Measurements from ENCODE around the gene TMEM37. TPM values are rescaled to one million over a fixed set of nuclear protein-coding genes. Genes with fewer than 3 reads are reported as not detected.

Gene TMEM37
- polyA plus RNA-seq, 1 donor, result 11.1 TPM

DNA sequence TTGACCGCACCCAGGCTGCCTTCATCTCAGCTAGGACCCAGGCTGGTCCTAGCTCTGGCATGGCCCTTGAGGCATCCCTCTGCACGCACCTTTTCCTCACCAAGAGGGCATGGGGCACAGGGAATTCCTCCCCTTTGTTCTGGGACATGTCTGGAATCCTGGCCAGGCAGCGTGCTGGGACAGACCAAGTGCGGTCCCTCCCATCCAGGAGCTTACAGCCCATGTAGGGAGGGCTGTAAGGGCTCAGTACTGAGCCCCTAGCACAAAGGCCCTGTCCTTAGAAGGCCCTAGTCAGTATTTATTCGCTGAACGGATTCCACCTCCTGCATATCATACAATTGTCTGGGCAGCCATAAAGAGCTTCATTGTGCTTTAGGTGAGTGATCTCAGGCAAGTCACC lies 3.0 kb downstream of the TMEM37 start:
- no peak for DNase-seq

DNA sequence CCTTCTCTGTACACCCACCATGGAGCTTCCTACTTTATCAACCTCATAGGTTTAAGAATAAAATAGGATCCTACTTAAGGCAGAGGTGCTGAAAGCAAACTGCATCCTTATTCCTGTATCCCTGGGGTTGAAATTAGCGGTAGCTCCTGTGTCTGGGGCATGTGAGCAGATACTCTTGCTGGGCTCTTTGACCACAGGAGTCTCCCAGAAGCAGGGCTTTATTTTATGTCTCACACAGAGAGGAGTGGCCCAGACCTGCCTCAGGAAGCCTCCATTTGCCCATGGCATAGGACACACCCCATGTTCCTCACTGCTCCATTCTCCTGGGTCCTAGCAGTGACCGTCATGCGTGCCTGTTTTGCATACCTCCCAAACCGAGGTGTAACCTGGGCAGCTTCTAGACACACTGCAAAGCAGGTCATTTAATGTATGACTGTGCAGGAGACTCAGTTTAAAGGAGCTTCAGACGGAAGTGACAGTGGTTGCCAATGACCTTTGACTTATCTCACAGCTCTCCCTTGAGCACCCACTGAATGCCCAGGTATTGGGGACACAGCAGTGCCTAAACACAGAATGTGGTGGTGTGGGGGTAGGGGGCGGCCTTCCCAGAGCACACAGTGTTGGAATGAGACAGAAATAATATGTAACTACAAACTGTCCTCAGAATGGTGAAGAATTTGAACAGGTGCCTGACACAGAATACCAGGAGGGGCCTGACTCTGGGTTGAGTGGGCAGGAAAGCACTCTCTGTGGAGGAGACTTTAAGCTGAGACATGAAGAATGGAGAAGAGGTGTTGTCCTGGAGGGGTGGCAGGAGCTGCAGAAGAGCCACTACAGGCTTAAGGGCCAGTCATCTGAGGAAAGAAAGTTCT lies 3.7 kb downstream of the TMEM37 start:
- DNase-seq, result no peak

DNA sequence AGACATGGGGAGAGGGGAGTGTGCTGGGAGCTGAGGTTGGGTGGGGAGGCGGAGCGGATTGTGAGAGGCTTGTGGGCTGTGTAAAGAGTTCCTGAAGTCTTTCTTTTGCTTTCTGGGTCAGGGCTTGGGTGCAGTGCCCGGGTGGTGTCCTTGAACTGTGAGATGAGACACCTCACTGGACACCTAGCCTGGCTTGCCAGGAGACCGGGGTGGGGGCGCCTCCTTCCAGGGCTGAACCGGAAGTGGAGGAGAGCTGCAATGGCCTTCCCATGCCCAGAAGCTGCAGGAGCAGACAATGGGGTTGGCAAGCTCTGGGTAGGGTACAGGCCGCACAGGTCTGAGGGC lies 4.3 kb downstream of the TMEM37 start:
- DNase-seq, result no peak

DNA sequence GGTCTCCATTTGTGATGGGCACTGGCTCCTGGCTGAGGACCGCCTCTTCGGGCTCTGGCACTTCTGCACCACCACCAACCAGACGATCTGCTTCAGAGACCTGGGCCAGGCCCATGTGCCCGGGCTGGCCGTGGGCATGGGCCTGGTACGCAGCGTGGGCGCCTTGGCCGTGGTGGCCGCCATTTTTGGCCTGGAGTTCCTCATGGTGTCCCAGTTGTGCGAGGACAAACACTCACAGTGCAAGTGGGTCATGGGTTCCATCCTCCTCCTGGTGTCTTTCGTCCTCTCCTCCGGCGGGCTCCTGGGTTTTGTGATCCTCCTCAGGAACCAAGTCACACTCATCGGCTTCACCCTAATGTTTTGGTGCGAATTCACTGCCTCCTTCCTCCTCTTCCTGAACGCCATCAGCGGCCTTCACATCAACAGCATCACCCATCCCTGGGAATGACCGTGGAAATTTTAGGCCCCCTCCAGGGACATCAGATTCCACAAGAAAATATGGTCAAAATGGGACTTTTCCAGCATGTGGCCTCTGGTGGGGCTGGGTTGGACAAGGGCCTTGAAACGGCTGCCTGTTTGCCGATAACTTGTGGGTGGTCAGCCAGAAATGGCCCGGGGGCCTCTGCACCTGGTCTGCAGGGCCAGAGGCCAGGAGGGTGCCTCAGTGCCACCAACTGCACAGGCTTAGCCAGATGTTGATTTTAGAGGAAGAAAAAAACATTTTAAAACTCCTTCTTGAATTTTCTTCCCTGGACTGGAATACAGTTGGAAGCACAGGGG lies 5.5 kb downstream of the TMEM37 start:
- DNase-seq, result no peak

DNA sequence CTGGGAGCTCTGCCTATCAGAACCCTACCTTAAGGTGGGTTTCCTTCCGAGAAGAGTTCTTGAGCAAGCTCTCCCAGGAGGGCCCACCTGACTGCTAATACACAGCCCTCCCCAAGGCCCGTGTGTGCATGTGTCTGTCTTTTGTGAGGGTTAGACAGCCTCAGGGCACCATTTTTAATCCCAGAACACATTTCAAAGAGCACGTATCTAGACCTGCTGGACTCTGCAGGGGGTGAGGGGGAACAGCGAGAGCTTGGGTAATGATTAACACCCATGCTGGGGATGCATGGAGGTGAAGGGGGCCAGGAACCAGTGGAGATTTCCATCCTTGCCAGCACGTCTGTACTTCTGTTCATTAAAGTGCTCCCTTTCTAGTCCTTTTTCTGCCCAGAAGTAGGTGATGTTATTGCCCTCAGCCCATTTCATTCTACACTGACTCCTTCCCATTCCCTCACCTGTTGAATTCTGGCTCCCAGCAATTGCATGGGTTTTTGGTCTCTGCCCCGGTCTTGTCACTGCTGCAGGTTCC lies 6.5 kb downstream of the TMEM37 start:
- DNase-seq, result no peak

DNA sequence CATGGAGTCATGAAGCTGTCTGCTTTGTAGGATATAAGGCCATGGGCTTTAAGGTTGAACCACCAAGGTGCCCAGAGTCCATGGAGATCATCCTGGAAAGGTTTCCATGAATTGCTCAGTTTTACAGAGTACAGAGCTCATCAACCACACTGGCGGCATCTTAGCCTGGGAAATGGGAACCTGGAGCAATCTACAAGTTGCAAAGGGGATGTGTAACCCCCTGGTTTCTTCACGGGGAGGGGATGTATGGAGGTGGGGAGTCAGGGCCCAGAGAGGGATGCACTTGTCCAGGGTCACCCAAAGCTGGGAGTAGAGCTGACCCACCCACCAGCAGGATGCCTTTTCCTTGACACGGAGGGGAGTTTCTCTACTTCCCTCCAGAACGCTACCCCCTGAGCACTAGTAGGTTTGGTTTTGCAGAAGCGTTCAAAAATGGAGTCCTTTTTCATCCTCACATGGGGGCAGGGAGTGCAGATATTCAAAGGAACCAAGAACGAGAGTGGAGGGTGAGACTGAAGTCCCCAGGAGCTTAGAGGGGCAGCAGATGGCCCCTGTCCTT lies 7.2 kb downstream of the TMEM37 start:
- DNase-seq, result no peak

DNA sequence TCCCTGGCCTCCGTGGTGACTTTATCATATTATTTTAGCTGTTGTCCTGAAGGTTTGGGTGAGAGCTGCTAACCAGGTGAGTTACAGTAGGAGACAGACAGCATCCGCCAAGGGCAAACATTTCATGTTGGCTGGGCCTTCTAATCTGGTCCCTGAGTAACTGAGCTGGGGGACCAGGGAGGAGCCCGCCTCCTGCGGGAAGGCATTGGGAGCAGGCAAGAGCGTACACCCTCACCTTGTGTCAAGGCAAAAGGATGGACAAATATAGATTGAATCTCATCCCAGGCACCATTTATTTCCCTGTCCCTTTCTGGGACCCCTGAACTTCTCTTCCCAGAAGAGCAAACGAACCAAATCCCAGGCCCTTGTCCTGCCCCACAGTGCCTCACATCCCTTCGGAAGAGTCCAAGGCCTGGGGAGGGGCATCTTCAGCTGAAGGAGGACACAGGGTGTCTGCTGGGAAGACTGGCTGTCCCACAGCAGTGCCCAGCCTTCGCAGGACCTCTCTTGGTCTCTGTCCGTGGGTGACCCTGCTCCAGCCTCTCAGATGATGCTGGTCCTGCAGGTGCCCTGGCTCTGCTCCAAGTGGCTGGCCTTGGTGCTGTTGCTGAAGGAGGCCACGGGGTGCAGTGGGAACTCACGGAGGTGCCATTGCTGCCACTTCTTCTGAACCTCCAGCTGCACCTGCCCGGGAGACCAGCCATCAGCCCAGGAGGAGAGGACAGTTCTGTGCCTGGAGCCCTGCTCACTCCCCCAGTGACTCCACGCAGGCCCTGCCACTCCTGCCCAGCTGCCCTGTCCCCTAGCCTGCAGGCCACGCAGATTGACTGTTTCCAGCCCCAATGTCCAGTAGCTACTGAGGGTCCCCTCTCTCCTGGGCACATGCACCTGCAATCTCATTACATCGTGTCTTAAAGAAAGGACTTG lies 8.2 kb downstream of the TMEM37 start:
- no peak for DNase-seq

DNA sequence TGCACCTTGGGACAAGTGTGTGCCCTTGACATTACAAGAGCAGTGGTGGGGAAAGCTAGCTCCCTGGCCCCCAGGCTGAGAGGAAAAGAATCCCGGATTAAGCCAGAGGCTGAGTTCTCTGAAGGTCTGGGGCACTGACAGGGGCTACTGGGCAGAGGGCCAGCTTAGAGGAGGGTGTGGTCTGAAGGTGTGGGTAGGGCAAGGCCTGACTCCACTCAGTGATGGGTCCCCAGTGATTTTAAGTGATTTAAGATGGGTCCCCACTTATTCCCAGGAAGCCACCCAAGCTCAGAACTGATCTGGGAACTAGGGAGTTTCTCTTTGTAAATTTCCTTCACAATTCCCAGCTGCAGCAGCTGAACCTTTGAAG lies 8.8 kb downstream of the TMEM37 start:
- no peak for DNase-seq

DNA sequence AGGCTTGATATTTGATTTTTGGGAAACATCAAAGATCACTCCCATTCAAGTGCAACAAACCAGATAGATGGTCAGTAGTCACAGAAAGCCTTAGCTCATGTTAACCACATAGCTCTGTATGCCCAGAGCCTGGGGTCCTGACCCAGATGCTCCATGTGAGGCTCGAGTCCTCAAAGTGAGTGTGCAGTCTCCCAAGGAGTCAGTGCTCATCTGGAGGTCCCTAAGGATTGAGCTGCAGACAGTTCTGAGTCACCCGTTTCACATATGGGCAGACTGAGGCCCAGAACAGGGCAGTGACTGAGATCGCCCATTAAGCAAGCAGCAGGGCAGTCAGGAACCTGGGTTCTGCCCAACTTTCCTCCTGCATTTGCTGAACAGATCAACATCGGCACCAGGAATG lies 9.2 kb downstream of the TMEM37 start:
- DNase-seq, result no peak

DNA sequence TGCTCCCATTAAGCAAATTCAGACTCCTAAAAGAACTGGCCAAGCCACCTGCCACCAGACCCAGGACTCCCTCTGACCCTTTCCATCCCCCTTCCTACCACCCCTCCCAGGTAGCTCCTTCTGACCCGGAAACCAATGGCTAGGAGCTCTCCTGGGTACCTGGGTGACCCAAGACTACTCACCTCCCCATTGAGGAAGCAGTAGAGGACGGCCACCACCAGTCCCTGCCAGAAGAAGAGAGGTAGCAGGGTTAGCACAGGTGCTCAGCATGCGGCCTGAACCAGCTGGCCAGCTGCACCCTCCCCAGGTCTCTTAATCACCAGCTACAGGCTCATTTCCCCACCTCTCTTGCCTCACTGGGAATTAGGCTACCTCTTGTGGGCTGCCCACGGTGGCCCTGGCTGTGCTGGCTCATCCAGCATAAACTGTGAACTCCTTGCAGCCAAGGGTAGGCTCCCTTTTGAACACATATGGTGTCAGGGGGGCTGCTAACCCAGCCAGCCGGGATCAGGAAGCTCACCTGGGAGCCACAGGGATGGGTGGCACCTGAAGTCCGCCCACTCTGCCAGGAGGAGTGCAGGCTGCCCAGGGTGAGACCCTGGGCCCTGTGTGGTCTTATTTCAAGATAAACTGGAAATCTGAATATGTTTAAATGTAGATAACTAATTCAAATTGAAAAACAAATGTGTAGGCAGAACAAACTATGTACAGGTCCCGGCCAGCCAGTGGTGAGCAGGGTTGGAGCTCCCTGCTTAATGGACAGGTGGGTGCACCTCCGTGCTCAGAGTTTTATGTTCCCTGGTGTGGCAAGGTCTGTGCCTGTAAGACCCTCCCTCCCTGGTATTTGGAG lies 9.9 kb downstream of the TMEM37 start:
- no peak for DNase-seq

DNA sequence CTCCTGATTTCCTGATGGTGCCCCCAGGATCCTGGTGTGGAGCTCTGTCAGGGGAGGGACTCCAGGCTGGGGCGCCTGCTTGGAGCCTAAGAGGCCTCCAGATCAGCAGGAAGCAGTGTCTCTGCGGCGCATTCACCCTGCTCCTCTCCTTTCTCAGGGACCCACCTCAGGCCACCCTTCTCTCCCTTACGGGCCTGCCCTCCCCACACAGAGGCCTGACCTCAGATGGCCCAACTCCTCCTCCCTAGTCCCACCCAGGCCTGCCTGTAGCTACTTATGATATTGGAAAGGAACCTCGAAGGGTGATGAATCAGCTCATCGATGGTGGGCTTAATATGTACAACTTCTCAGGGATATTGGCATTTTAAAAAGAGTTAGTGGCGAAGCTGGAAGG lies 10.6 kb downstream of the TMEM37 start:
- no peak for DNase-seq

DNA sequence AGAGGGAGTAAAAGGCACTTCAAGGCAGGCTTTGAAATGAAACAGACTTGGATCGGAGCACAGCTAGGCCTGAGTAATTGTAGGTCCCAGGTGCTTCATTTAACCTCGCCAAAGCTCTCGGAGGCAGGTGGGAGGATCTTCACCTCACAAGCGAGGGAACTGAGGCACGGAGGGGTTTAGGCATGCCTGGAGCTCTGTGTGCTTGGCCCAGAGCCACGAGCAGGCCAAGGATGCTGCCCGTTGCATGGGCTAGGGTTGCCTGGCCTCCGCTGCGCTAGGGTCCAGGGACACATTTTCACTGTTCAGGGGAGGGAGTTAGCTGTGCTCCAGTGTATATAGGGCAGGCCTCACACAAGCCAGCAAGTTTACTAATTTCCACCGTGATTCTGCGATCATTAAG lies 11.2 kb downstream of the TMEM37 start:
- no peak for DNase-seq

DNA sequence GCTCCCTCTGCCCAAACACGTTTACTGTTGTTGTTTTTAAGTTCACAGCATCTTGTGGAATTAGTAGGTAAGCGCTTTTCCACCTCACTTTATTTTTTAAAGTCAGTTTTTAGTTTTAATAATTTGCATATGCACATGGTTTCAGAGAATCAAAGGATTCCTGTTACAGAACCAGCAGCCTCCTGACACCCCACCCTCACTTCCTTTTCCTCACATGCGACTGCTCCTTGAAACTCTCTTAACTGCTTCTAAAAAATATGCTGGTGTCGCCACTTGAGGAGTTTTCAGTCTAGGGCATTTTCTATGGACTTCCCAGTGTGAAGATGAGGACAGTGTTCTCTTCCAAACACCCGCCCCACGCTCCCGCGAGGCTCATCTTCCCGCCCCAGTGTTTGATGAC lies 14.4 kb downstream of the TMEM37 start:
- DNase-seq, result no peak

DNA sequence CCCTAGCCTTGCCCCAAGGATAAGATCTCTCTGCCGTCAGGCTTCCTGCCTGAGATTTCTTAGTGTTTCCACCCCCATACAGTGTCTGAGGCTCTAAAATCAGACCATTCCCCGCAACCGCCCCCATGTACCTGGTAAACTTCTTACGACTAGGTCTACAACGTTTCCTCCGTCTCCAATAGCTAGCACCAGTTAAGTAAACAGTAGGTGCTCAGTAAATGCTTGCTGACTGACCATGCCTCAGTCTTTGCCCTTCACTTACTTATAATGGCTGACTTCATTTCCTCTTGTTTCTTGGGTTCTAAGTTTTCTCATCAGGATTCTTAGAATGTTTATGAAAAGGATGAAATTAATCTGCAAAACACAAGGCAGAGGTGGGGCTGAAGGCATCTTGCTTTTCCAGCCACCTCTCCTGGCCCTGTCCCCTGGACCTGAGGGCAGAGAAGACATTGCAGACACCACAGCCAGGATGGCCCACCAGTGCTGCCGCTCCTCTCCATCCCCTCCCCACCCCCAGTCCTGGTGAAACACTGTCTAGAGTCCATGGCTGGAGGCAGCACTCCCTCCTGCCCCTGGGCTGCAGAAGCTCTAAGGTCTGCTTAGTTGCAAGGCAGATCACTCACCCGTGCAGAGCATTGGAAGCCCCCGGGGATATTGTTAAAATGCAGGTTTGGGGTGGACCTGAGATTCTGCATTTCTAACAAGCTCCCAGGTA lies 16.9 kb downstream of the TMEM37 start:
- DNase-seq, result no peak

DNA sequence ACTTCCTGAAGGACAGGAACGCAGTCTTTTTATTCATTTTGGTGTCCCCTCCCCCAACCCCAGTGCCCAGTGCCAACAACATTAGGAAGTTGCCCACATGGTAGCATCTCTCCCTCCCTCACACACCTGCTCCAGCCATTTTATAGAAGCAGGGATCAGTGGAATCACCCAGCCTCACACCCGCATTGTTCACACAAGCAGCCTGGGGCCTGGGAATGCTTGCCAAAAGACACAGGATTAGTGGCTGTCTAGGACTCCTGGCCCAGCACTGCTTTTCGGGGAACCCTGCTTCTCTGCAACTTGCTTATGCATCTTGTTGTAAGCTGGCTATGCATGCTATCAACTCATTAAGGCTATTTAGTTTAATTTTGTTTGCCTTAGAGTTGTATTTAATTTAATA lies 17.9 kb downstream of the TMEM37 start:
- no peak for DNase-seq

DNA sequence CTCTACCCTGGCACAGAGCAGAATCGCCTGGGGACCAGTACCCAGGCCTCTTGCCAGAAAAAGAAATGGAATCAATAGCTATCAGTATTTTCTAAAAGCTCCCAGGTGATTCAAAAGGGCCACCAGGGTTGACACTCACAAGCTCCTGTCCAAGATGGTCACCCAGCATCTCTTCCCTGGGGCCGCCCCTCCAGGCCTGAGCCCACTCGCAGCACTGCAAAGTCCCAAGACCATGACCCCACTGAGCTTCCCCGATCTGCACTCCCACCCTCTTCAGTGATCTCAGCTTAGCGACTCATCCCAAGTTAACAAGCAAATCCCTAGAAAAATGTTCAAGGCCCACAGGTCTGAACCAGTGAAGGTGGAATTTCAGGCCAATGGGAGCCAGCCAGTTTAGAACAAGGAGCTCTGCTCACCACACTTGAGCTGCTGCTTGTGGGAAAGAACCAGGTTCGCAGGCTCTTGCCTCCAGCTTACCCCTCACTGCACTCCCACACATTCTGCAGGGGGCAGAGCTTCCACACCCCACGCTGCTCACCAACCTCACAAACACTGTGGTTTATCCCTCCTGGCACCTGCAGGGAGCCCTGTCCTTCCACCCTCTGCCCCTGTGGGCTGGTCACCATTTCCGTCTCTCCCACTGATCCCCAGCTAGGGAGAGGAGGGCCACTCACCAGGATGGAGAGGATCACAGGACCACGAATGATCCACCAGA lies 19.8 kb downstream of the TMEM37 start:
- no peak for DNase-seq

DNA sequence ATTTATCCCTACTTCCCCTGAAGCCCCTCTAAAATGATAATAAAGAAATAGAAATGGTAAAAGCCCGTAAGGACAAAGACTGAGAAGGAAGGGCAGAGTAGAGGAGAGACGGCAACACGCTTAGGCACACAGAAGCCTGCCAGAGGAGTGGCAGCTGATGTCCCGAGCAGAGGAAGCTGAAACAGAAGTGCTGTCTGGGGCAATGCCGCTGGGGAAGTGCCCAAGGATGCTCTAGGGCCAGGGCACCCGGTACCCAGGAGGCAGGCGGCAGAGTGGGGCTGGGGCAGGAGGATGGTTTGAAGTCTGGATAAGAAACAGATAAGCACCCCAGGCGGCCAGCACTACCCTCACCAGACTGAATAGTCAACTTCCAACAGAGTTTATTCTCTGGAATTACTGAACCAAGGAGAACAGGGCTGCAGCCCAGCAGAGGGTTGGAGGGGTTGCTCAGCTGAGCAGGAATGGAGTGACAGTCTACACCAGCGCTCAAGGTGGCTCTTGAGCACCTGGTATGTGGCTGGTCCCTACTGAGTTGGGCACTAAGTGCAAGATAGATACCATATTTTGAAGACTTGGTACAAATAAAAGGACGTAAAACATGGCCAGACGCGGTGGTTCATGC lies 22.4 kb downstream of the TMEM37 start:
- no peak for DNase-seq

DNA sequence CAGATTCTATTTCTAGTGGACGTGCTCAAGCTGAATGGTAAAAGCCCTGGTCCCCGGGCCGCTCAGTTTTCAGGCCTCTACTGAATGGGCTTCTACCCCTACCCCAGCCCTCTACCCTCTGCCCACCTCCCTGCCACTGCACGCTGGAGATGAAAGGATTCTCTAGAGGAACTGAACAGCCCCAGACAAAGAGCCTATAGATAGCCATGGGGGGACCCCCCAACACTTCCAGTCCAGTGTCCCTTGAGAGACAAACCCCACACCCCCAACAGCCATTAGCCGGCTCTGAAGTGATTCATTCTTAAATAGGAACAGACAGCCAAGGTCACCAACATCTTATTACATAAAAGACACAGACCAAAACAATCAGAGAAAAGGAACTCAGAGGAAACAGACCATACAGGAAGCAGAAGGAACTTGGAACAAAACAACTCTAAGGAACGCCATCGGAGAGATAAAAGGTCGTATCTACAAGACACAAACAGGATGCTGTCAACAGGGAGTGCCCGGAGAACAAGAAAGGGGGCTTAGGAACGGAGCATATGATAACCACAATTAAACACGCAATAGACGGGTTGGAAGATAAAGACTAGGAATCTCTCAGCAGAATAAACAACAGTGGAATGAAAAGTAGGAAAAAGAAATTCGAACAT lies 23.5 kb downstream of the TMEM37 start:
- DNase-seq, result no peak

DNA sequence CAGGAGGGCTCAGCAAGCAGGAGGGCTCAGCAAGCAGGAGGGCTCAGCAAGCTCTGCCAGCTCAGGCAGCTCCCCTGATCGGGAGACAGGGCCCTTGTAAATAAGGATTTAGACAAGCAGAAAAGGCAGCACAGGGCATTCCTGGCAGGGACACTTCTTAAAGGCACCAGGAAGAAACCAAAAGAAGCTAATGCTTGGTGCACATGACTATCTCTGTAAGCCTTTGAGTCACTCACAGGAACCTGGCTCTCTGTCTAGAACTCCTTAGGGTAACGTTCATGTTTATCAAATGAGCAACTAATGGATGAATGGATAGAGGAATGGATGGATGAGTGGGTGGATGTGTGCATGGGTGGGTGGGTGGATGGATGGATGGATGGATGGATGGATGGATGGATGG lies 28.4 kb downstream of the TMEM37 start:
- no peak for DNase-seq
